Posterior vena cava (tissue), 2 donors: Measurements from ENCODE around the gene RNF217. TPM values are rescaled to one million over a fixed set of nuclear protein-coding genes. Genes with fewer than 3 reads are reported as not detected.
"Not testable (repeated sequence)": the region's sequence is repeated elsewhere in the genome, so short reads cannot be mapped to it uniquely, and the experiment has no call there.

ENCODE experiments used
- DNase-seq: peaks from one replicate; pipeline ENCODE4 v3.0.0-alpha.2; 2020; ENCODE audit warnings: low spot score
- intact Hi-C, 2 donors: fragments of 100-400 bp; cut with DNase I; formaldehyde crosslinking; loops; one replicate each; pipeline versions ENCODE4 v1.14.1 to v1.14.2; 2022 to 2023
- long read RNA-seq, 2 donors: library from polyadenylated mRNA; unstranded; transcript quantifications; one replicate each; pipeline ENCODE4 v2.0.0, GENCODE V29; 2020 to 2021
- total RNA-seq, 2 donors: library from RNA; stranded (reverse); fragmentation: NEBNext Ultra II Directional; extraction: Animal tissue kit (Norgen Biotek cat#: 25700); gene quantifications; one replicate each; pipeline ENCODE4 v1.2.1, GENCODE V29; 2021
- donor health status: DM: yes; HTN: yes; CAD: no.
- donor health status: DM: yes; HTN: yes; CAD: no.

RNF217 gene, protein sequence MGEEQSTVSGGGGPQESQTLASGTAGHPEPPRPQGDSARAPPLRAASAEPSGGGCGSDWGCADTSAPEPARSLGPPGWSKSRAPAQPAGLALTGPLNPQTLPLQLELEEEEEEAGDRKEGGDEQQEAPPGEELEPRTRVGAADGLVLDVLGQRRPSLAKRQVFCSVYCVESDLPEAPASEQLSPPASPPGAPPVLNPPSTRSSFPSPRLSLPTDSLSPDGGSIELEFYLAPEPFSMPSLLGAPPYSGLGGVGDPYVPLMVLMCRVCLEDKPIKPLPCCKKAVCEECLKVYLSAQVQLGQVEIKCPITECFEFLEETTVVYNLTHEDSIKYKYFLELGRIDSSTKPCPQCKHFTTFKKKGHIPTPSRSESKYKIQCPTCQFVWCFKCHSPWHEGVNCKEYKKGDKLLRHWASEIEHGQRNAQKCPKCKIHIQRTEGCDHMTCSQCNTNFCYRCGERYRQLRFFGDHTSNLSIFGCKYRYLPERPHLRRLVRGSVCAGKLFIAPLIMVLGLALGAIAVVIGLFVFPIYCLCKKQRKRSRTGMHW
- 10 to 100 TPM; 23.7 to 29.2 TPM for total RNA-seq
- long read RNA-seq, donor 1, full-length matches to known transcripts = 1 of 6 reads
- long read RNA-seq, donor 1, partial matches to known transcripts = 0 of 6 reads
- long read RNA-seq, donor 1, other reads (novel, unspliced or antisense) = 5 of 6 reads
- long read RNA-seq, donor 2, full-length matches to known transcripts = 2 of 5 reads
- long read RNA-seq, donor 2, partial matches to known transcripts = 0 of 5 reads
- long read RNA-seq, donor 2, other reads (novel, unspliced or antisense) = 3 of 5 reads

GRCh38 chr6:124961777-124962638 lies at the start of gene RNF217:
Gene RNF217, plus strand, starts transcription at chr6:124962437. Its CDS starts 108 bp downstream, at chr6:124962545.
- intact Hi-C loops = no loop called here
- DNase-seq = peak; percentile 91

DNA sequence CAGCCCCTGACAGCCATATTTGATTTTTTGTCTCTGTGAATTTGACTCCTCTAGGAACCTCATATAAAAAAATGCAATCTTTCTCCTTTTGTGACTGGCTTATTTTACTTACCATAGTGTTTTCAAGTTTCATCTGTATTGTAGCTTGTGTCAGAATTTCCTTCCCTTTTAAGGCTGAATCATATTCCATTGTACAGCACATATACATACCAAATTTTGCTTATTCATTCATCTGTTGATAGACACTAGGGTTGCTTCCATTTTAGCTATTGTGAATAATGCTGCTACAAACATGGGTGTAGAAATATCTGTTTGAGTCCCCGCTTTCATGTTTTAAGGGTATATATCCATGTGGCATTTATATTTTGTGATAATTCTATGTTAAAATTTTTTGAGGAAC lies 49.2 kb upstream of the RNF217 start:
- intact Hi-C loops = no loop called here
- DNase-seq = no peak

- intact Hi-C loops = no loop called here
- DNase-seq = no peak
These were observed 44.5 kb upstream of the RNF217 start for GRCh38 chr6:124917769-124918168.

GRCh38 chr6:124919703-124920102 lies 42.5 kb upstream of the RNF217 start:
- intact Hi-C loops, DNase-seq: not testable (repeated sequence)

- intact Hi-C loops = no loop called here
- DNase-seq = no peak
These were observed 37.9 kb upstream of the RNF217 start for GRCh38 chr6:124924333-124924759.

GRCh38 chr6:124926435-124926834 lies 35.8 kb upstream of the RNF217 start:
- DNase-seq = no peak
- intact Hi-C loops = no loop called here

DNA sequence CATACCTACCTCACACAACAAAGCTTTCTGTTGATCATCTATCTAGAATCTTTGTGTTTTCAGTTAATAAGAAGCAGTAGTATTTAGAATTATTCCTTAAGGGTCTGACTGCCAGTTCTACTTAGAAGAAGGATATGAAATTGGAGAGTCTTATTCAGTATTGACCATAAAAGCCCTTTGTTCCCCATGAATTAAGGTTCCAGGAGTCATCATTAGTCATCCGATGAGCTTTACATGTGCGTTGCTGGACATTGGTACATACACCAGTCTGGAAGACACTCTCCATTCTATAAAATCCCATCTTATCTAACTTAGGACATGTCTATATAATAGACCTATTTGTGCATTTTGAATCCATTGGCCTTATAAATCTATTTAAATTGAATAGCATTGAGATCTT lies 34.4 kb upstream of the RNF217 start:
- no peak for DNase-seq
- intact Hi-C loops = no loop called here

DNA sequence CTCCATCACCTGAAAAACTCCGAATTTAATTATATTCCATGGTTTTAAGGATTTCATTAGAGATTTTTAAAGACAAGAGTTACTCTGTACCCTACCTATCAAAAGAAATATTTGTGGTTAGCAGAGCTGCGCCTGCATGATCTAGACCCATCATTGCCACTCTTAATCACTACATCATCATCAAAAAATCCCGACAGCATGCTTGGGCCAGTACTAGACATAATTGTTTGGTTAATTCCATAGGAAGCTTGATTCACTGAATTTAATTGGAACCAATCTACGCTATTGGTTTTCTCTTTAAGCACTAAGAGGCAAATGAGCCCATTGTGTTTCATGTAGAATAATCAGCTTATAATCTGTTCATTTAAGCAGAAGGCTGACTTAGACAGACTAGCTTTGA lies 33.4 kb upstream of the RNF217 start:
- intact Hi-C loops = no loop called here
- DNase-seq = no peak

DNA sequence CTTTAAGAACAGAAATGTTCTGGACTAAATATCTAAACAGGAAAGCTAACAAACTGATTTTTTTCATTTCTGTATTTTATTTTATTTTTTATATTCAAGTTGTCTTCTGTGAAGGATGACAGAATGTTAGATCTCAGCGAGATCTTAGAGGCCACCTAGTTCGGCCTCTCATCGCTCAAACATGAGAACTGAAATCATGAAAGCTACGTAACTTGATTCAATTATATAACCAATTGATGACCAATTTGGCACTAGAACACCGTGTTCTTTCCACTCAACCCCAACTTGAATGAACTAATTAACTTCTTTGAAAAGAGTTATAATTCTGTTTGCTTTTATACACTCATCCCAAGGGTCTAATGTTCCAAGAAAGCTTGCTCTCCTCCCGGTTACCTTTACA lies 24.6 kb upstream of the RNF217 start:
- intact Hi-C loops = no loop called here
- DNase-seq = no peak

- intact Hi-C loops = loop anchor here in 1 of 2 donors (10.0 kb wide), 1 partner anchor 1724 kb away; no protein-coding TSS in a partner anchor
These were observed 21.0 kb upstream of the RNF217 start for GRCh38 chr6:124941259-124941658.

GRCh38 chr6:124943658-124944057 lies 18.6 kb upstream of the RNF217 start:
- no peak for DNase-seq
- intact Hi-C loops = loop anchor here in 1 of 2 donors (10.0 kb wide), 1 partner anchor 1721 kb away; no protein-coding TSS in a partner anchor

More at GRCh38 chr6:124941259-124941658, 21.0 kb upstream of the RNF217 start:
- DNase-seq = no peak

GRCh38 chr6:124947971-124948451 lies 14.2 kb upstream of the RNF217 start:
- no peak for DNase-seq
- intact Hi-C loops = loop anchor here in 1 of 2 donors (10.0 kb wide), 1 partner anchor 1717 kb away; no protein-coding TSS in a partner anchor

DNA sequence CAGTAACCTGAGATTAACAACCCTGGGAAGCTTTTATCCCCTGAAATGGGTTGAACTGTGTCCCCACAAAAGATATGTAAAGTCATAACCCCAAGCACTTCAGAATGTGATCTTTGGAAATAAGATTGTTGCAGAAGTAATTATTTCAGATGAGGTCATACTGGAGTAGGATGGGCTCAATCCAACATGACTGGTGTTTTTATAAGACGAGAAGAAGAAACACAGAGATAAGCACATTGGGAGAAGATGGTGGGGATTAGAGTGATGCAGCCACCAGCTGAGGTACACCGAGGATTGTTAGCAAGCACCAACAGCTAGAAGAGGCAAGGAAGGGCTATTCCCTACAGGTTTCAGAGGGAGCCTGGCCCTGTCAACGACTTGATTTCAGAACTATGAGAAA lies 12.5 kb upstream of the RNF217 start:
- DNase-seq = no peak
- intact Hi-C loops = loop anchor here in 1 of 2 donors (10.0 kb wide), 1 partner anchor 1715 kb away; no protein-coding TSS in a partner anchor

DNA sequence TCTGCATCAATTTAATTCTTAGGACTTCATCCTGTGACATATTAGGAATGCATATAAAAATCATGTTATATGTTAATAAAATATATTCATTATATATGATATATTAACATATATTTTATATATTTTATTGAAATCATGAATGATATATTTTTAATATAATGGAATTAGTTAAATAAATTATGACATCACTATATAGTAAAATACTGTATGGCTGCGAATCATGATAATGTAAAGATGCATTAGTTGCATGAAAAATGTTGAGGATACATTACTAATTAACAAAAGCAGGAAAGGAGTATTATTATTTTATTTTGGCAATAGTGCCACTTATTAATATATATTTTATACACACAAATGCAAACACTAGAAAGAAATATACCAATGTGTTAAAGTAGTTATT lies 8.4 kb upstream of the RNF217 start:
- no peak for DNase-seq
- intact Hi-C loops = no loop called here

- intact Hi-C loops = no loop called here
- DNase-seq = no peak
These were observed 7.0 kb upstream of the RNF217 start for GRCh38 chr6:124955108-124955856.

DNA sequence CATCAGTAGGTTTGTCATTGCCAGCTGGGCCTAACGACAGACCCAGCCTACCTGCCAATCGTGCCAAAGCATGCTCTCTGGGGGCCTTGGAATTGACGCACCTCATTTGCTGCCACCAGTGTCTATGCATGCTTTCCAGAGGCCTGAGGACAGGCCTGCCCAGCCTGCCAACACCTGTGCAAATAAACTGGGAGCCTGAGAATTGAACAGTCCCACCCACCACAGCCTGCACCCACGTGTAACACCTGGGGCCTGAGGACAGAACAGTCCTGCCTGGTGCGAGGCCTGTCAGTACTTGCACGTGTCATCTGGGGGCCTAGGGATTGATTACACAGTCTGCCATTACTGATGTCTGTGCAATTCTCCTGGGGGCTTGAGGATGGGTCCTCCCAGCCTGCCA lies 6.2 kb upstream of the RNF217 start:
- intact Hi-C loops = no loop called here
- DNase-seq = no peak

GRCh38 chr6:124958149-124958548 lies 4.1 kb upstream of the RNF217 start:
- intact Hi-C loops = no loop called here
- DNase-seq = no peak

- no peak for DNase-seq
- intact Hi-C loops = no loop called here
These were observed 3.4 kb upstream of the RNF217 start for GRCh38 chr6:124958759-124959354.
